Stimulated activated CD4-positive, alpha-beta T cell treated with anti-CD3 and anti-CD28 coated beads, Interleukin-12 subunit alpha, Interleukin-12 subunit beta, amount 100 ng/mL, for 48 hours (primary cell): ENCODE measurements around the gene CD81.

Experiments used
- DNase-seq, 3 donors: peaks; one replicate each; pipeline ENCODE4 v3.0.0-alpha.2; 2020; ENCODE audit warnings: low read depth in 2 of 3, low spot score in 1 of 3

Gene CD81

DNA sequence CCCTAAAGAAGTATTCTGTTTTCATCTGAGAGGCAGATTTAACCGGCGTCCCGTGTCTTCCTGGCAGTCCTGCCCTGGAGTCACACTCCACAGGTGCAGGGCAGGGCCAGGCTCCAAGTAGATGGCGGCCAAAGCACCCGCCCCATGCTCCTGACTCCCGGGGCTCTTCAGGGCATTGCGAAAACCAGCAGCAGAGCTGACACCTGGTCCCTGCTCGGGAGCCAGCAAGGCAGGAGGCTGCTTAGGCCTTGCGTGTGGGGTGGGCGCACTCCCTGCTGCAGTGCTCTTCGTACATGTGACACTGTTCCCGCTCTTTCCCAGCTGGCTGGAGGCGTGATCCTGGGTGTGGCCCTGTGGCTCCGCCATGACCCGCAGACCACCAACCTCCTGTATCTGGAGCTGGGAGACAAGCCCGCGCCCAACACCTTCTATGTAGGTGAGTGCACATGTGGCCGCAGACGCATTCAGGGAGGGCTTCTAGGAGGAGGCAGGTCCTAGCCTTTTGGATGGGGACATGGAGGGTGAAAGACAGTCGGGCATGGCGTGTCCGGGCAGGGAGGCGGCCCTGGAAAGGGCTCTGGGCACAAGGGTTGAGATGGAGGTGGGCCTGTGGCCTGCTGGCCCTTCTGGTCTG is 13.1 kb downstream of the CD81 start:
- DNase-seq: no peak

DNA sequence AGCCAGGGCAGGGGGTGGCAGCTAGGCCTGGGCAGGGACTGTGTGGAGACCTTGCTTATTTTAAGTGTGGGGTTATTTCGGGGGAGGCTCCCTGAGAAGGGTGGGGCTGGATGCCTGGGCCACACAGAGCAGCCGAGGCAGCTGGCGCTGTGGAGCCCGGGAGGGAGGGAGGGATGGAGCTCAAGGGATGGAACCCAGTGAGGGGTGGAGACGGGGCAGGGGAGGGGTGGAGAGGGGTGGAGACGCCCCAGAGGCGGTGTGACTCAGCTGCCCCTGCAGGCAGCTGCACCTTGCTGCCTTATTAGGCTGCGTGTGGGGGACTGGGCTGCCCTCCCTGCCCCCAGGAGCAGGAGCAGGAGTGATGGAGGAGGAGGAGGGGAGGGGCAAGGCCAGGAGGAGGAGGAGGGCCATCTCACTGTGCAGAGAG is 13.6 kb downstream of the CD81 start:
- no peak for DNase-seq

DNA sequence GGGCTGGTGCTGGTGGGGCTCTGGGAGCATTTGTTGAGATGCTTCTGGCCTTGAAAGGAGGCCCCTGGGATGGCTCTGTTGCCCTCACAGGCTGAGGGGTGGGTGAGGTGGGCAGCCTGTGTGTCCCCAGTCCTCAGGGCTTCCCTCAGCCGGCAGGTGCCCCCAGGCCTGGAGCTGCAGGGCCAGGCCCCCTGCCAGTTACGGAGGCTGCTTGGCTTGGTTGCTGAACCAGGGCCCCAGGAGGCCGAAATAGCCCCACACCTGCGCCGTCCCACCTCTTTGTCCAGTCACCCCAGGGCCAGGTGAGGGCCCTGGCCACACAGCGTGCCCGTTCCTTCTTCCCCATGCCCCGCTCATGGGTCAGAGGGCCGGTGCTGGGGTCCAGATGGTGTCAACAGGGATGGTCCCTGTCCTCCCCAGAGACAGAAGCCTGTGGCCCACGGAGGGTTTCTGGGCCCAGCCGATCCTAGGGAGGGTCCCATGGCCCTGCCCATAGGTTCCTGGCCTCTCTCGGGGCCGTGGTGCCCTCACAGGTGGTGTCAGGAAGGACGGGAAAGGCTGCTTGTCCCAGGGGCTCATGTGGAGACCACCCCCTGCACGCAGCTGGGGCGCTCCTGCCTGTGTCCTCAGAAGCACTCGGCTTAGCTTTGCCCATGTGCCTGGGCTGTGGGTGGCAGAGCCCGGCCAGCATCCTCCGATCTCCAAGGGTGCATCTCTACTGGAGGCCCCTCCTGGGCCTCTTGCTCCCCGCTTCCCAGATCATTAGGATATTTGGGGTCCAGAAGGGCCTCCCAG is 14.3 kb downstream of the CD81 start:
- no peak for DNase-seq

DNA sequence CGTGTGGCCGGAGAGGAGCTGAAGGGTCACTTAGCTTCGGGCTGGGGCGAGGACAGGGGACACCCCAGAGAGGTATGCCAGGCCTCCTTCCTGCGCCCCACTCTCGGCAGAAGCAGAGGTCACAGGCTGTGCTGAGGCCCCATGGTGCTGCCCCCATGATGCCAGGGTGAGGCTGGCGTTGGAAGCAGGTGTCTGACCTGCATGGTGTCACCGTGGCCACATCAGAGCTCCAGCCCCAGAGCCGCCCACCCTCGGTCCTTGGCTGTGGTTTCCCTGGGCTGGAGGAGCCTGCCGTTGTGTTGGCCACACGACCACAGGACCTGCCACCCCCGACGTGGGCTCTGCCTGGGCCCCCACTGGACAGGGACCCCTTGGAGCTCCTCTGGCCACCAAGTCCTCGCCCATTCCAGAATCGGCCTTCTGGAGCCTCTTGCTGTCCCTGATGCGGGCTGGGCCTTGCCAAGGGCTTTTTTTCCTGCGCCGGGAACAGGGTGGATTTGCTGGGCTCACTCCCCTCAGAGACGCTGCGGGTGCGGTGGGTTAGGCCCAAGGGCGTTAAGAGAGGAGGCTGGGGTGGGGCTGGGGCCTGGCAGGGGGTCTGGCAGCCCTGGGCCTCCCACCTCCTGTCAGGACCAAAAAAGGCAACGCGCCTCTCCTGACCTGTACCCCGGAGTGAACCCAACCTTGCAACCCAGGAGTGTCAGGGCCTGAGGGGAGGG is 15.3 kb downstream of the CD81 start:
- no peak for DNase-seq

DNA sequence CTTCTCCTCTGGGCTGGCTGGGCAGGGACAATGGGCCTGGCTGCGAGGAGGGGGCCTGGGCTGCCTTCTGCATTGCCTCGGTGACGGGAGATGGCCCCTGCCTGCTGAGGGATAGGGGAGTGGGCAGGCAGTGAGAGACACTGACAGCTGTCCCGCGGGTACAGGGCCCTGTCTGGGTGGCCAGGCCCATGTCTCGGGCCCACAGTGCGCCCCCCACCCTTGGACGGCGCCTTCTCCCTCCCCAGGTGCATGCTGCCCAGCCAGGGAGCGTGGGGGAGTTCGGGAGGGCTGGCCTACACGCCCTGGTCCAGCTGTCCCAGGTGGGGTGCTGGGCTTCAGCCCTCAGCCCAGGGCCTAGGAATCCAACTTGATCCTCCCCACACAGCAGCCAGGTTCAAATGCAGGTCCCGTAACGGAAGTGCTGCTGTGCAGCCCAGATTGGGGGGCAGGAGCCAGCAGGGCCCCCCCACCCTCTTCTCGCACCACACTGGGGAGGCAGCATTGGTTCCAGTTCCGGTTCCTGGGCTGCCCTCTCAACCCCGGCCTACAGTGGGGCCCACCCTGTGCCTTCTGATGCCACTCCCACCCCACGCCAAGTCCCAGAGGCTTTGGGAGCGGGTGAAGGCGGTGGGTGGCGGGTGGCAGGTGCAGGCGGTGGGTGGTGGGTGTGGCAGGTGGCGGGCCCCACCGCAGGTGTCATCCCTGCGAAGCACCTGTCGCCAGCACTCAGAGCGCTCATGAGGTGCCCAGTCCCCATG is 16.2 kb downstream of the CD81 start:
- no peak for DNase-seq

DNA sequence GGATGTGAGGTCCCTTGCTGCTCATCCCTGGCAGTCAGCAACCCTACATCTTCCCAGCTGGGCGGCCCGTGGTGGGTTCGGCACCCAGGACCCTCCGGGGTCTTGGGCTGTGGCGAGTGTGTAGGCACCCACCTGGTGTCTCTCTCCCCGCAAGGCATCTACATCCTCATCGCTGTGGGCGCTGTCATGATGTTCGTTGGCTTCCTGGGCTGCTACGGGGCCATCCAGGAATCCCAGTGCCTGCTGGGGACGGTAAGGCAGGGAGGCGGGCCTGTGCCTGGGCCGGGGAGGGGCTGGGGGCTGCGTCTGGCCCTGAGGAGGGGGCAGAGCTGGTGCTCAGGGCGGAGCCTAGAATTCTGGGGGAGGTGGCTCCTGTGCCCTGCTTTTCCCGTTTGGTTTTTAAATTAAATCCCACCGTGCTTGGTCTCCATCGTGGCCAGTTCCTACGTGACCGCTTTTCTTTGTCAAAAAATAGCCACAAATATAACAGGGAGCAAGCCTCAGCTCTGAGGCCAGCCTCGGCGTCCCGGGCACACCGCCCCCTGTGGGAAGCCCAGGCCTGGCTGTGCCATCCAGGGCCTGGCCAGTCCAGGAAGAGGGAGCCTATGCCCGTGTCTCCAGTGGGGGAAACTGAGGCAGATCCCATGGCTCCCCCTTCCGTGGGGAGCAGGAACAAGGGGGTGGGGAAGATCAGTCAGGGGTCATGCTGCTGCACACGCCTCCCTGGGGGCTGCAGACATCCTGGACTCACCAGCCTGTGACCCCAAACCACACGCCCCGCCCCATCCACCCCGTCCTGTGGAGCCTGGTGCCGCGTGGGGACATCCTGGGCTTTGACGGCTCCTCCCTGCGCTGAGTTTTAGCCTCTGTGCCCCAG is 17.1 kb downstream of the CD81 start:
- no peak for DNase-seq

DNA sequence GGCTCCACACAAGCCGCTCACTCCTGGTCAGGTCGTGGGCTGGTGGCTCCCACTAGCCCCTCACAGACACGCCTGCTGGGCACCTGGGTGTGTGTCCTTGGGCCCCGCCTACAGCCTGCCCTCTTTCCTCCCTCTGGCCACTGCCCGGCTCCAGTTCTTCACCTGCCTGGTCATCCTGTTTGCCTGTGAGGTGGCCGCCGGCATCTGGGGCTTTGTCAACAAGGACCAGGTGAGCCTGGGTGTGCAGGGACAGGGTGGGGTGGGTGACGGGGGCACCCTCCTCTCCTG is 17.7 kb downstream of the CD81 start:
- DNase-seq: no peak

DNA sequence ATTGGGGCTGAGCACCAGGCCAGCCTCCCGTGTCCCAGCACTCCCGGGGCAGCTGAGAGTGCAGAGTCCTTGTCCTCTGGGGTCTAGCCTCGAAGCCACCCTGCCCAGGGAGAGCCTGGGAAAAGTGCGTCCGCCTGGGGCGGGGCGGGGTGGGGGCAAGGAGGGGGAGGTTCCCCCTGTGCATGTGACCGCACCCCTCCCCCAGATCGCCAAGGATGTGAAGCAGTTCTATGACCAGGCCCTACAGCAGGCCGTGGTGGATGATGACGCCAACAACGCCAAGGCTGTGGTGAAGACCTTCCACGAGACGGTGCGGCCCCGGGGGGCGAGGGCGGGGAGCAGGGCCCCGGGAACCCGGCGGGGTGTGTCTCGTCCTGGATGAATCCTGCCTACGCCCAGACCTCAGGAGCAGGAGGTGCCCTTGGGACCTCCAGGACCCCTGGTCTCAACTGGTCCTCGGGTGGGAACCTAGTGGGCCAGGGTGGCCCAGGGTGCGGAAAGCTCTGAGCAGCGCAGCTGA is 18.2 kb downstream of the CD81 start:
- DNase-seq: no peak

DNA sequence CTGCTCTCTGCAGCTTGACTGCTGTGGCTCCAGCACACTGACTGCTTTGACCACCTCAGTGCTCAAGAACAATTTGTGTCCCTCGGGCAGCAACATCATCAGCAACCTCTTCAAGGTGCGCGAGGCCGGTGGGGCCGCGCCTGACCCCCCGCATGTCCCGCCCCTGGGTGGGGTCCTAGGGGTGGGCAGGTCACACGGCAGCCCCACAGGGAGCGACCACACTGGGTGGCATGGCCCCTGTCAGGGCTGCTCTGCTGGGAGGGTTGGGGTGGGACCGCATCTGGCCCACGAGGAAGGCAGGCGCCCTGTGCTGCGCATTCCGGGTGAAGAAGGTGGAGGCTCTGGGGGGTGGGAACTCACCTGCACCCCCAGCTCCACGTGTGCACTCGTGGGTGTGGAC is 18.7 kb downstream of the CD81 start:
- no peak for DNase-seq

DNA sequence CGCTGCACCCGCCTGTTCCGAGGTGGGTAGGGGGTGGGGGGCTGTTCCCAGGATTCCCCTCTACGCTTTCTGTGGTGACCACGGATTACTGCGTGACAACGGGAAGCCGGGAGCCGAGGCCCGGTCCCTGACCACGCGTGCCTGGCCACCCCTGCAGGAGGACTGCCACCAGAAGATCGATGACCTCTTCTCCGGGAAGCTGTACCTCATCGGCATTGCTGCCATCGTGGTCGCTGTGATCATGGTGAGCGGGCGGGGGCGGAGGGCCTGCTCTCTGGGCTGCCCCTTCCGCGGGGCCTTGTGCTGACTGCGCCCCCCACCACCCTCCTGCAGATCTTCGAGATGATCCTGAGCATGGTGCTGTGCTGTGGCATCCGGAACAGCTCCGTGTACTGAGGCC is 19.4 kb downstream of the CD81 start:
- DNase-seq: no peak

DNA sequence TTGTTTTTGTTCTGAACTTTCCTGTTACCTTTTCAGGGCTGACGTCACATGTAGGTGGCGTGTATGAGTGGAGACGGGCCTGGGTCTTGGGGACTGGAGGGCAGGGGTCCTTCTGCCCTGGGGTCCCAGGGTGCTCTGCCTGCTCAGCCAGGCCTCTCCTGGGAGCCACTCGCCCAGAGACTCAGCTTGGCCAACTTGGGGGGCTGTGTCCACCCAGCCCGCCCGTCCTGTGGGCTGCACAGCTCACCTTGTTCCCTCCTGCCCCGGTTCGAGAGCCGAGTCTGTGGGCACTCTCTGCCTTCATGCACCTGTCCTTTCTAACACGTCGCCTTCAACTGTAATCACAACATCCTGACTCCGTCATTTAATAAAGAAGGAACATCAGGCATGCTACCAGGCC is 19.9 kb downstream of the CD81 start:
- no peak for DNase-seq

DNA sequence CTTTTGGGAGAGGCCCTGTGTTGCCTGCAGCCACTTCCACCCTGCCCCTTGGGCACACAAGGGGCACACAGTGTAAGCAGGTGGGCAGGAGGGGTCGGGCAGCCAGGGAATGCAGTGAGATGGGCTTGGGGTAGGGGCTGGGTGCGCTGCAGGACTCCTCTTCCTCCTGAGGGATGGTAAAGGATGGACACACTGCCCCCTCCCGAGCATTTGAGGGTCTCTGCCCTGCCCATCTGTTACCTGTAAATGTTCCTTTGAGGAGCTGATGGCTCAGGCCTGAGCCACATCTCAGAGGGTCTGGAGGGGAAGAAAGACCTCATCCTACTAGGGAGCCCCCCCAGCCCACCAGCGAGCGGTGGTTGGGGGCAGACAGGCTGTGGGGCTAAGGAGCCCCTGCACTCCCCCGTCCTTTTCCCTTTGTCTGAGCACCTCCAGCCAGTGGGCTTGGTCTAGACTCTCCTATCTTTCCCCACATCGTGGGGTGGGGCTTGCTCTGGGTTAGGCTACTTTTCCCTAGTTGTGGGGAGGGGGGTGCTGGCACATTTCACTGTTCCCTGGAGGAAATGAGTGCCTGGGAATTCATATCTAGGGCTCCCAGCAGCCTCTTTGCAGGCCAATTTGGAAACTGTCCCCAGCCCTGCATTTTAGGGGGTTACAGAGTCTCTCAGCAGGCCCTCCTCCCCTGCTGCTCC is 21.7 kb downstream of the CD81 start:
- DNase-seq: no peak

DNA sequence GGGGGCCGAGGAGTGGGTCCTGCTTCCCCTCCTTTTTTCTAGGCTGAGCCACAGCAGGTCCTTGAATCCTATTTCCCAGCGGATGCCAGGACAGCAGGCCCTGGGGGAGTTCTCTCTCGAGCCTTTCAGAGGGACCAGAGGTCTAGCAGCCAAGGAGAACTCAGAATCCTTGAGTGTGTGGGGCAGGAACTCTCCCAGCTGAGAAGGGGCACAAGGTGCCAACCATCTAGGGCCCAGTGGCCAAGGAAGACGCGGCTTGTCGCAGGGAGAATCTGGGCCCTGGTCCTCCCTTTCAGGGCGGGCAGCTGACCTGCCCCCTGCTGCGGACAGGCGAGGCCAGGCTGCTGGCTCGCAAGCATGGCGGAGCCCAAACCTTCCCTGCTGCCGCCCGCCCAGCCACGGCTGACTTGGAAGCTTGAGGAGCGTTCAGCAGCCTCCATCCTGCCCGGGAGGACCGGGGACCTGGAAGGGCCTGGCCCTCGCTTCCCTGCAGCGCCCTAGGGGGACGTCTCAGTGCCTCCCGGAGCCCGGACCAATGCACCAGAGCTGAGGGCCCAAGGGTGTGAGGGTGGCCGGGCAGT is 22.5 kb downstream of the CD81 start:
- no peak for DNase-seq

DNA sequence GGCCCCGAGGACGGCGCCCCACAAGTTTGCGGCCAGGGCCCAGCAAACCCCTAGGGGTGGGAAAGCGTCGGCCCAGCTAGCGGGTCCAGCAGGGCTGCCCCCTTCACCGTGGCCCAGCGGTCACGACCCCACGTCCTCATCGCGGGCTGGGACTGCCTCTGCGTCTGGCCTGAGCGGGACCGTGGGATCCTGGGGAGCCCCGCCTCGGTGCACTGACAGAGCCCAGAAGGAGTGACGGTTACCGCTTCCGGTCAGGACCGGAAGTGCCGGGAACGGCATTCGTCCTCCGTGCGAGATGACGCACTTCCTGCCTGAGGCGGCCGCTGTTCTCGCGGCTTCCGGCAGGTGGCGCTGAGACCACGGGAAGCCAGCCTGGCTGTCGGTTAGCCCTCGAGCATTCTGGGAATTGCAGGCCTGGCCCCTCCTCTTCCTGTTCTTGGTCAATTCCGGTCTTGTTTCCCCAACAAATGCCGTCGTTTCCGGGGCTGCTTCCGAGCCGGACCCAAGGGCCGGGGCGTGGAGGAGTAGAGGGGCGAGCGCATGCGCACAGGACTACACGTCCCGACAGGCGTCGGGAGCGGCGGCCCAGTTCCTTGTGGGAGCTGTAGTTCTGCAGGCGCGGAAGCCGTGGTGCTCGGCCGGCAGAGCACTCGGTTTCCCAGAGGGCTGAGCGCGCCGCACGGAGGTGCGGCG is 23.1 kb downstream of the CD81 start, which contains the start of gene TSSC4:
TSSC4 (plus strand) TSS at position 682 of the 693 bp plus-strand sequence. CDS start 1,884 bp downstream, outside the sequence.
- peak; percentile 99 for DNase-seq

DNA sequence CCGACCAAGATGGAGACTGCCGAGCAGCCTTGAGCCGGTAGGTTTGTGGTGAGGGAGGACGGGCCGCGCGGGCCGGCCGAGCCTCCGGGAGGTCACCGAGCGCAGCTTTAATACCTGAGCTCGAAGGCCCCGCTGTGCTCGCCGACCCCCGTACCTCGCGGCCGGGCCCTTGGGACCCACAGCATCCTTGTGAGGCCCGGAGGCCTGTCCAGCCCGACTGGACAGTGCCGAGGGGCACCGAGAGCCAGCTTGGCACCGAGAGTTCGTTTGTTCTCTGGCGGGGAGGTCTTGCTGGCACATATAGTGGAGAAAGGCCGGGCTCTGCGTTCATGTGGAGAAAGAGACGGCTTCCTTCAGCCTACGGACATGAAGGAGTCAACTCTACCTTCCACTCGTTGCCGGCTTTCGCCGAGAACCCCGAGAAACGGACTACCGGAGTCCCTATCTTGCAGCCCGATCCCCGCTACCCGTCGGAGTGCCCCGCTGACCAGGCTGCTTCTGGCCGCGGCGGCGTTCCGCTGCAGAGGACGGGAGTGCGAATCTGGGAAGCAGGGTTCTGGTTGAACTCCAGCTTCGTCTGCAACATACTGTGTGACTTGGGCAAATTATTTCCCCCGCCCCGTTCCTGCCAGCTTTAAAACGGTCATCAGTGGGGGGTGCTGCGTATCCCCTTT is 23.8 kb downstream of the CD81 start:
- no peak for DNase-seq

DNA sequence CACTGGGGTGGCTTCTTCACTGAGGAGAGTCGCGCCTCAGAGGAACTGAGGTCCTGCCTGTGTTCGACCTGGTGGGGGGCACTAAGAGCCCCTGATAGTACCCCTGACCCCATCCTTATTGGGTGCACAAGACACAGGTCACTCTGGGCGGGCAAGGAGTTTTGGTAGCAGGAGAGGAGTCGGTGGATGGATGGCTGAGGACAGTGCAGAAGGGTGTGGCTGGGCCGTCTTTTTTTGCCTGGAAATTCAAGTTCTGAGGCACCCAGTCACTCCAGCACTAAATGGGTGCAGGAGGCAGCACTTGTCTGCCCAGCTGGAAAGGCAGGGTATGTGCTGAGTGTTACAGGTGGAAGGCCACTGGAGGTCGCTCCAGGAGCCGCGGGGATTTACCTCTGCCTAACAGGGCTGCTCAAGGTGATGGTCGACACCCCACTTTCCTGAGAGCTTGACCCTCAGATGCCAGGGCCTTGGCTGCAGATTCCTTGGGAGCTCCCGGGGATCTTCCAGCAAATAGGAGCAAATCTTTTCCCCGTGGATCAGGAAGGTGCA is 24.4 kb downstream of the CD81 start:
- no peak for DNase-seq

DNA sequence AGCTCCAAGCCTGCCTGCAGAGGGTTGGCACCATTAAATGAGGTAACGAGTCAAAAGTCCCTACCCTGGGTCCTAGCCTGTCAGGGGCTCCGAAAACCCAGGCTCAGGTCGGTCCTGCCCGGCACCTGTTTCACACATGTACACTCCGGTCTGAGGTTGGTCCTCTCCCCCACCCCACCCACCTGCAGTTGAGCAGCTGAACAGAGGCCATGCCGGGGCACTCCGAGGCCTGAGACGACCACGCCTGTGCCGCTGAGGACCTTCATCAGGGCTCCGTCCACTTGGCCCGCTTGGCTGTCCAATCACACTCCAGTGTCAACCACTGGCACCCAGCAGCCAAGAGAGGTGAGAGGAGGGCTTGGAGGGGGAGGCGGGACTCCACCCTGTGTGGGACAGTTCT is 25.0 kb downstream of the CD81 start:
- no peak for DNase-seq
